GM12865 (cell line): Measurements from ENCODE around the gene UTP14A.

Experiments used
- DNase-seq: peaks from one replicate; pipeline ENCODE4 v3.0.0; 2010; ENCODE audit warnings: low read depth
- H3K4me3 ChIP-seq: 2 replicates; pipeline ENCODE4 v1.5.1; 2011; ENCODE audit warnings: mild to moderate bottlenecking, low read depth, low read length, control low read depth
- TF ChIP-seq, protein P1 (sequence below): IDR thresholded peaks from 2 replicates; pipeline ENCODE4 v1.5.1; 2011; ENCODE audit warnings: low read length, control low read depth, low read depth, inconsistent platforms; ENCODE audit not compliant: insufficient read depth; ENCODE audit errors: missing control alignments

Gene UTP14A

DNA sequence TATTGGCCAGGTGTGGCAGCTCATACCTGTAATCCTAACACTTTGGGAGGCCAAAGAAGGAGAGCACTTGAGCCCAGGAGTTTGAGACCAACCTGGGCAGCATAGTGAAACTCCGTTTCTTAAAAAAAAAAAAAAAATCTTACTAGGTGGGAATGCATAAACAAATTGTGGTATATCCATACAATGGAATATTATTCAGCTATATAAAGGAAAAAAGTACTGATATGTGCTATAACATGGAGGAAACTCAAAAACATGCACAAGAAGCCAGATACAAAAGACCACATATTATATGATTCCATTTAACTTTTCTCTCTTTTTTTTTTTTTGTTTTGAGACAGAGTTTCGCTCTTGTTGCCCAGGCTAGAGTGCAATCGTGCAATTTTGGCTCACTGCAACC lies 63.0 kb downstream of the UTP14A start:
- DNase-seq: no peak
- TF ChIP-seq, protein P1, sequence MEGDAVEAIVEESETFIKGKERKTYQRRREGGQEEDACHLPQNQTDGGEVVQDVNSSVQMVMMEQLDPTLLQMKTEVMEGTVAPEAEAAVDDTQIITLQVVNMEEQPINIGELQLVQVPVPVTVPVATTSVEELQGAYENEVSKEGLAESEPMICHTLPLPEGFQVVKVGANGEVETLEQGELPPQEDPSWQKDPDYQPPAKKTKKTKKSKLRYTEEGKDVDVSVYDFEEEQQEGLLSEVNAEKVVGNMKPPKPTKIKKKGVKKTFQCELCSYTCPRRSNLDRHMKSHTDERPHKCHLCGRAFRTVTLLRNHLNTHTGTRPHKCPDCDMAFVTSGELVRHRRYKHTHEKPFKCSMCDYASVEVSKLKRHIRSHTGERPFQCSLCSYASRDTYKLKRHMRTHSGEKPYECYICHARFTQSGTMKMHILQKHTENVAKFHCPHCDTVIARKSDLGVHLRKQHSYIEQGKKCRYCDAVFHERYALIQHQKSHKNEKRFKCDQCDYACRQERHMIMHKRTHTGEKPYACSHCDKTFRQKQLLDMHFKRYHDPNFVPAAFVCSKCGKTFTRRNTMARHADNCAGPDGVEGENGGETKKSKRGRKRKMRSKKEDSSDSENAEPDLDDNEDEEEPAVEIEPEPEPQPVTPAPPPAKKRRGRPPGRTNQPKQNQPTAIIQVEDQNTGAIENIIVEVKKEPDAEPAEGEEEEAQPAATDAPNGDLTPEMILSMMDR: no peak

DNA sequence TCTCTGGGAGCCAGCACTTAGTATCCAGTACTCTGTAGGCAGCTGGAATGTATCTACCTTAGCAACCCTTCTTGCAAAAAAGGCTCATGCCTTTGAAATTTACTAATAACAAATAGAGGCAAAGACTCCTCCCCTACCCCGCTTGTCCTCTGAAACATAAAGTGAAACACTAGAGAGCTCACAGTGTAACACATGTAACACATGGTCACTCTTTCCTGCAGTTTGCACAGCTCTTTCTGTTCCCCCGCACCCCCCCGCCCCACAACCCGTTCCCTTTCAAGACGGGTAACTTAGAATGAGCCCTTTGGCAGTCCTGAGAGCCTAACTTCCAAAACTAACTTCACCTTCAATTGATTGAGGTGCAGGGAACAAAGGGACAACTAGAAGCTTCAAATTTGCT lies 70.5 kb downstream of the UTP14A start:
- H3K4me3 ChIP-seq: no peak overlapping the region
- TF ChIP-seq, protein P1: no peak

More for the DNA sequence above, 63.0 kb downstream of the UTP14A start:
- no peak overlapping the region for H3K4me3 ChIP-seq

More for the DNA sequence above, 70.5 kb downstream of the UTP14A start:
- DNase-seq: peak; percentile 65
